Heart left ventricle (tissue), 13 donors: ENCODE results near the gene CBLL2.

ENCODE experiments used
- POLR2A ChIP-seq, 2 donors: fragments of 450-650 bp; IDR thresholded peaks; one replicate each; pipeline ENCODE4 v1.6.1; 2017; ENCODE audit warnings: antibody characterized with exemption in 2 of 2, mild to moderate bottlenecking in 2 of 2, moderate library complexity in 2 of 2
- TF ChIP-seq, protein P1 (sequence below), 12 donors: fragments of 200-600 bp; sonication (generic) in 4 of 12; IDR thresholded peaks; one replicate each; pipeline versions ENCODE4 v1.5.0 to v1.8.0; 2018 to 2022; ENCODE audit warnings: antibody characterized with exemption in 12 of 12, mild to moderate bottlenecking in 5 of 12
- donor health status: ischemic (EF 13 %, LVEDD 7.1; RV severe dilation, severe dysfunction).
- donor health status: DM: no; HTN: yes; CAD: no.
- donor health status: DM: no; HTN: no; CAD: no.
- donor health status: ischemic (EF 25% LVEDD 6.9; RV normal size, moderate dysfunction).
- donor health status: ischemic (EF 25% LVEDD 5.7; RV mildly dilated, moderate dysfunction).
- donor health status: ischemic (EF 35%, LVEDD 5.7; RV mildly dilated, moderate dysfunction).
- donor health status: nonischemic (EF 11% LVEDD 7.7; RV severe dilation, severe dysfunction).
- donor health status: DM: yes; HTN: yes; CAD: no.
- donor health status: PGD.
- donor health status: ischemic (EF 29% LVEDD 5.4; RV normal size, mild dysfunction).
- donor health status: nonischemic (EF 23%, LVEDD 6.1; RV moderate dilation, normal function).

DNA sequence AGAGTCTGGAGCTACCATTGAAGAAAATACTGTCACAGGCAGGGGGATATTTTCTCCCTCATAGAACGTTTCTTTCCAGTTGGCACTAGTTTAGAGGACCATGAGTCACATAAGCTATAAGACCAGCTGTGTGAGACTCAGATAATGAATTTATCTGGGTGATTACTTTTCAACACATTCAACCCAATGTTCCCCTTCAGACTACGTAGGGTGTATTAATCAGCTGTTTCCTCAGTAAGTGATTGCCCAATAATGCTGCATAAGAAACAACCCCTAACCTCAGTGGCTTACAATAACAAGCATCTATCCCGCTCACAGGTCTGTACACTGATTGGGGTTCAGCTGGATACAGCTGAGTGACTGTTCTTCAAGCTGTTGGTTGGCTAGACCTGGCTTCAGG lies 38.1 kb downstream of the CBLL2 start:
- TF ChIP-seq, protein P1, sequence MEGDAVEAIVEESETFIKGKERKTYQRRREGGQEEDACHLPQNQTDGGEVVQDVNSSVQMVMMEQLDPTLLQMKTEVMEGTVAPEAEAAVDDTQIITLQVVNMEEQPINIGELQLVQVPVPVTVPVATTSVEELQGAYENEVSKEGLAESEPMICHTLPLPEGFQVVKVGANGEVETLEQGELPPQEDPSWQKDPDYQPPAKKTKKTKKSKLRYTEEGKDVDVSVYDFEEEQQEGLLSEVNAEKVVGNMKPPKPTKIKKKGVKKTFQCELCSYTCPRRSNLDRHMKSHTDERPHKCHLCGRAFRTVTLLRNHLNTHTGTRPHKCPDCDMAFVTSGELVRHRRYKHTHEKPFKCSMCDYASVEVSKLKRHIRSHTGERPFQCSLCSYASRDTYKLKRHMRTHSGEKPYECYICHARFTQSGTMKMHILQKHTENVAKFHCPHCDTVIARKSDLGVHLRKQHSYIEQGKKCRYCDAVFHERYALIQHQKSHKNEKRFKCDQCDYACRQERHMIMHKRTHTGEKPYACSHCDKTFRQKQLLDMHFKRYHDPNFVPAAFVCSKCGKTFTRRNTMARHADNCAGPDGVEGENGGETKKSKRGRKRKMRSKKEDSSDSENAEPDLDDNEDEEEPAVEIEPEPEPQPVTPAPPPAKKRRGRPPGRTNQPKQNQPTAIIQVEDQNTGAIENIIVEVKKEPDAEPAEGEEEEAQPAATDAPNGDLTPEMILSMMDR (IDR thresholded peaks at IDR 0.05) = no peak
- TF ChIP-seq POLR2A (IDR thresholded peaks at IDR 0.05) = no peak
